ENCODE results near the gene BASP1. TPM values are rescaled to one million over a fixed set of nuclear protein-coding genes. Genes with fewer than 3 reads are reported as not detected.
"Not testable (repeated sequence)": the region's sequence is repeated elsewhere in the genome, so short reads cannot be mapped to it uniquely, and the experiment has no call there.

BASP1 gene
- total RNA-seq, 1 donor from 2014 or later, result 69.1 TPM

DNA sequence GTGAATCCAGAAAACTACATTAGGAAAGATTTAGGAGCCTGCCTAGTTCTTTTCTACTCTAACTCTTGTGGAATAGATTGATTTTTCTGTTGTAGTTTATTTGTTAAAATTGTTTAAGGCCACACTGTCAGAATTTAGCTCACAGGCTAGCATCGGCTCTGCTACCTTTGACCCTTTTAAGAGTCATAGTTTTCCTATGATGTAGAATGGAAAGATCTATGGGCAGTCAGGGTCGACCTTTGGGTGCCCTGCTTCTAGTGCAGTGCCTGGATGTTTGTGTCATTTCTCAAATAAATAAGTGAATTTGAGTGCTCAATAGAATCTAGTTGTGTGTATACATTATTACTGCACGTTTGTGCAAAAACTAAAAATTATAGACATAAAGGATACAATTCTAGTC lies 38.7 kb downstream of the BASP1 start:
- H3K27ac ChIP-seq, result no peak overlapping the region
- H3K9me3 ChIP-seq, result no peaks in the 10 kb centered on the region
- TF ChIP-seq, protein P1, sequence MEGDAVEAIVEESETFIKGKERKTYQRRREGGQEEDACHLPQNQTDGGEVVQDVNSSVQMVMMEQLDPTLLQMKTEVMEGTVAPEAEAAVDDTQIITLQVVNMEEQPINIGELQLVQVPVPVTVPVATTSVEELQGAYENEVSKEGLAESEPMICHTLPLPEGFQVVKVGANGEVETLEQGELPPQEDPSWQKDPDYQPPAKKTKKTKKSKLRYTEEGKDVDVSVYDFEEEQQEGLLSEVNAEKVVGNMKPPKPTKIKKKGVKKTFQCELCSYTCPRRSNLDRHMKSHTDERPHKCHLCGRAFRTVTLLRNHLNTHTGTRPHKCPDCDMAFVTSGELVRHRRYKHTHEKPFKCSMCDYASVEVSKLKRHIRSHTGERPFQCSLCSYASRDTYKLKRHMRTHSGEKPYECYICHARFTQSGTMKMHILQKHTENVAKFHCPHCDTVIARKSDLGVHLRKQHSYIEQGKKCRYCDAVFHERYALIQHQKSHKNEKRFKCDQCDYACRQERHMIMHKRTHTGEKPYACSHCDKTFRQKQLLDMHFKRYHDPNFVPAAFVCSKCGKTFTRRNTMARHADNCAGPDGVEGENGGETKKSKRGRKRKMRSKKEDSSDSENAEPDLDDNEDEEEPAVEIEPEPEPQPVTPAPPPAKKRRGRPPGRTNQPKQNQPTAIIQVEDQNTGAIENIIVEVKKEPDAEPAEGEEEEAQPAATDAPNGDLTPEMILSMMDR (IDR thresholded peaks at IDR 0.05), result no peak
- no peak for DNase-seq (ENCODE audit: low spot score in 2 of 2)
- intact Hi-C loops (cut with DNase I), result no loop called here
- no peak overlapping the region for H3K4me3 ChIP-seq
- H3K36me3 ChIP-seq, result no peaks in the 10 kb centered on the region
- no peaks in the 10 kb centered on the region for H3K27me3 ChIP-seq
- peaks cover 0 to 8% of the 10 kb centered on the region in 2 donors for H3K4me1 ChIP-seq

DNA sequence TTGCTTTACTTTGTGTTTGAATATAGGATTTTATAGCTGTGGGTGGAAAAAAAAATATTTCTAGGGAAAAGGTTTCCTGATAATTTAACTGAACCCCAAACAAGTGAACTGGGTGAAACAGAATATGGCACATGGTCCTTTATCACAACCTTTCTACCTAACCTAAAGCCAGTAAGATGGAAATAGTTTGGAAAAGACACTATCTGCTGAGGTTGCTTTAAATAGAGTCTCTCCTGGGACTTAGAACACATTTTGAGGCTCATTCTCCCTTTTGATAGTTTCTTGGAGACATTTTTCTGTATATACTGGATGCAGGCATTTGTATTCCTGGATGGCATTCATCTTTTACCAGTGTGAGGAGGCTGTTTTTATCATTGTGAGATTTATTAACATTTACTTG lies 39.4 kb downstream of the BASP1 start:
- DNase-seq (ENCODE audit: low spot score in 2 of 2), result no peak

DNA sequence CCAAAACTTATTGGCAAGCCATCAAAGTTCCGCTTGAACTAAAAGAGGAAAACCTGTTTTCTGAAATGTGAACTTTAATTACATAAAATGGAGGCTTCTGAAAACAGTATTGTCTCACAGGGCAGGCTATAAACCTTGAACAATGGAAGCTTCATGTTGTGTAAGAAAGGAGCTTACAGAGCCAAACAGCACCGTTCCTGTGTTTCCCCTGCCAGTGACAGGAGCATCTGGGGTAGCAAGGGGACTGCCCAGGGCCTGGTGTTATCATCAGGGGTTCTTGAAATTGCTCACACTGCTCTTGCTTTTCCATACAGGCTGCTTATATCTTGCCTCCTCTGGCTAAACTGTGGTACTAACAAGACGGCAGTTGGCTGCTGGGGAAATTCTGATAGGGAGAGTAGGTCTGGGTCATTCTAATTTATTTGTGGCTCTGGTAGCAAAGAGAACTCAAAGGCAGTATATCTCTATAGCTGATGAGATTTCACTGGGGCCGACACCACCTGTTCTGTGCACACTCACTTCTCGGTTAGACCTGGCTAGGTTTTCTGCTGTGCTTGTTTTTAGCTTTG lies 40.4 kb downstream of the BASP1 start:
- Histone ChIP-seq H3K36me3 (no peaks in the 10 kb centered on the region), H3K9me3 (no peaks in the 10 kb centered on the region)
- intact Hi-C loops (cut with DNase I), result no loop called here

More for the DNA sequence above, 39.4 kb downstream of the BASP1 start:
- intact Hi-C loops (cut with DNase I), result no loop called here
- Histone ChIP-seq H3K4me3 (no peak overlapping the region), H3K27me3 (no peaks in the 10 kb centered on the region), H3K36me3 (no peaks in the 10 kb centered on the region), H3K9me3 (no peaks in the 10 kb centered on the region), H3K27ac (no peak overlapping the region), H3K4me1 (peaks cover 0 to 8% of the 10 kb centered on the region in 2 donors)
- TF ChIP-seq, protein P1 (IDR thresholded peaks at IDR 0.05), result no peak

DNA sequence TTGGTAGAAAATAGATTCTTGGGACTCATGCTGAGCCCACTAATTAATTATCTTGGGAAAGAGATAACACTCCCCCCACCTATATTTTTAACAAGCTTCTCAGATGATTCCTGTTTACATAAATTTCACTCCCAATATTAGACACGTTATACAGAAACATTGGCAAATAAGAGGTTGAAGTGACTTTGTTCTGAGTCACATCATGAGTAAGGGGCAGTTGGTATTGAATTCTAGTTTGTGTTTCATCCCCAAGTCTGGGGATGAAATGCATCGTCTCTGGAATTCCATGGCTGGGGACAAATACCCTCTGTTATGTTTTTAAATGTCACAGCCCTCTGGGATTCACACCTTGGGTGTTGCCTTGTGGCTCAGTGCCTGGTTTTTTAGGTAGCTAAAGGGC lies 41.0 kb downstream of the BASP1 start:
- Histone ChIP-seq H3K9me3 (no peaks in the 10 kb centered on the region), H3K36me3 (no peaks in the 10 kb centered on the region), H3K27ac (no peak overlapping the region), H3K27me3 (no peaks in the 10 kb centered on the region), H3K4me1 (peaks cover 0 to 11% of the 10 kb centered on the region in 2 donors), H3K4me3 (no peak overlapping the region)
- TF ChIP-seq, protein P1 (IDR thresholded peaks at IDR 0.05), result no peak
- no peak for DNase-seq (ENCODE audit: low spot score in 2 of 2)
- intact Hi-C loops (cut with DNase I), result no loop called here

More for the DNA sequence above, 40.4 kb downstream of the BASP1 start:
- TF ChIP-seq, protein P1 (IDR thresholded peaks at IDR 0.05), result no peak
- no peak for DNase-seq (ENCODE audit: low spot score in 2 of 2)
- Histone ChIP-seq H3K27ac (no peak overlapping the region), H3K4me1 (peaks cover 0 to 8% of the 10 kb centered on the region in 2 donors), H3K4me3 (no peak overlapping the region), H3K27me3 (no peaks in the 10 kb centered on the region)

DNA sequence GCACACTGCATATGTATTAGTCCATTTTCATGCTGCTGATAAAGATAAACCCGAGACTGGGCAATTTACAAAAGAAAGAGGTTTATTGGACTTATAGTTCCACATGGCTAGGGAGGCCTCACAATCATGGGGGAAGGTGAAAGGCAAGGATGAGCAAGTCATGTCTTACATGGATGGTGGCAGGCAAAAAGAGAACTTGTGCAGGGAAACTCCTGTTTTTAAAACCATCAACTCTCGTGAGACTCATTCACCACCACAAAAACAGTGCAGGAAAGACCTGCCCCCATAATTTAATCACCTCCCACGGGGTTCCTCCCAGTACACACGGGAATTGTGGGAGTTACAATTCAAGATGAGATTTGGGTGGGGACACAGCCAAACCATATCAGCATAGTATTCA lies 41.6 kb downstream of the BASP1 start:
- H3K4me1 ChIP-seq, result peaks cover 0 to 15% of the 10 kb centered on the region in 2 donors
- DNase-seq (ENCODE audit: low spot score in 2 of 2); H3K36me3 ChIP-seq; intact Hi-C loops (cut with DNase I); H3K27ac ChIP-seq; H3K27me3 ChIP-seq; H3K9me3 ChIP-seq; H3K4me3 ChIP-seq: not testable (repeated sequence)

DNA sequence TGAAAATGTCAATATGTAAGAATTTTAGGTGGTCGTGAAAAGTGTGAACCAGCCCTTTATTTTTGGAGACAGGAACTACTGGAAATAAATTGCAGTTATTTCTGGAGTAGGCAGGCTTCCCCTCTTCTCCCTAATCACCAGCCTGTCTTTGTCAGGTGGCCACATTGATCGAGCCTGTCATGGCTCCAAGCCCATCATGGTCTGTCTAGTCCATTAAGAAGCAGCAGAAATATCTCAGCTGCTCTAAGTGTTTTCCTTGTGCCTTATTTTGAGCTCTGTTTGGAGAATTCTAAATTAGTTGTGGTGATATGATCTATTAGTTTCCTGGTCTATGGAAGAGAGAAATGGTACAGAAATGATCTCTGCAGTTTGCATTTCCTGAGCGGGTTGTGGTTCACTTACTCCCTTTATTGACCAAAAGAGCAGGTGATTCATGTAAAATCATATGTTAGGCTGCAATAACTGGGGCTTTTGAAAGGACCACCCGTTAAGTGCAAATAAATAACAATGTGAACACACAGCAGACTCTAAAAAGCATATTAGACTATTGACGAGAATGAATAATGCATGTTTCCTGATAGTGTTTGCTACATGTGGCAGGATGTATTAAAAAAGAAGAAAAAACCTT lies 42.3 kb downstream of the BASP1 start:
- Histone ChIP-seq H3K27me3 (no peaks in the 10 kb centered on the region), H3K27ac (no peak overlapping the region)
- intact Hi-C loops (cut with DNase I), result no loop called here

More for the DNA sequence above, 42.3 kb downstream of the BASP1 start:
- TF ChIP-seq, protein P1 (IDR thresholded peaks at IDR 0.05), result no peak
- Histone ChIP-seq H3K36me3 (no peaks in the 10 kb centered on the region), H3K4me1 (peaks cover 0 to 15% of the 10 kb centered on the region in 2 donors), H3K9me3 (no peaks in the 10 kb centered on the region), H3K4me3 (no peak overlapping the region)
- no peak for DNase-seq (ENCODE audit: low spot score in 2 of 2)

Data from ascending aorta (tissue), 2 donors.